K562 treated with DMSO at 1 percent for 48 hours (cell line): ENCODE data around the gene MAGEA6. TPM values are rescaled to one million over a fixed set of nuclear protein-coding genes. Genes with fewer than 3 reads are reported as not detected.

Source experiments
- total RNA-seq: library from RNA; unstranded; fragments of 300-600 nt; gene quantifications from 2 replicates; pipeline ENCODE4 v1.2.3, GENCODE V29; 2022; ENCODE audit warnings: low replicate concordance; ENCODE audit errors: extremely low read depth

Gene MAGEA6
- not detected in 2 replicates for total RNA-seq

GRCh38 chrX:152769549-152770289 lies at the start of gene MAGEA6:
Gene MAGEA6 (minus strand): TSS chrX:152769689. CDS start chrX:152767650, 2,039 bp downstream.

GRCh38 chrX:152758918-152759317 lies 10.6 kb downstream of the MAGEA6 start, which contains the start of gene CSAG3:
Gene CSAG3 (plus strand): TSS chrX:152759218.

GRCh38 chrX:152753686-152754650 lies 15.5 kb downstream of the MAGEA6 start, which contains the start of gene MAGEA2:
Gene MAGEA2 (minus strand): TSS chrX:152753842. CDS start chrX:152751363, 2,479 bp downstream.

GRCh38 chrX:152733261-152733975 lies 36.1 kb downstream of the MAGEA6 start, which contains the start of the genes CSAG1 and MAGEA12:
Gene CSAG1 (minus strand): TSS chrX:152733721. CDS start chrX:152732460, 1,261 bp downstream.
Gene MAGEA12 (plus strand): TSS chrX:152733757. CDS start chrX:152736162, 2,405 bp downstream.

Other genes starting within 250 kb of the MAGEA6 start
- not detected in 2 replicates for gene GABRQ, start 131.8 kb downstream of the MAGEA6 start, total RNA-seq
- gene MAGEA3, start 70.9 kb downstream of the MAGEA6 start, total RNA-seq, result not detected in 2 replicates
- not detected in 2 replicates for gene CSAG2, start 60.4 kb downstream of the MAGEA6 start, total RNA-seq
- gene MAGEA2B, start 55.1 kb downstream of the MAGEA6 start, total RNA-seq, result not detected in 2 replicates
- gene CSAG1, start 36.0 kb downstream of the MAGEA6 start, total RNA-seq, result not detected in 2 replicates
- gene MAGEA12, start 35.9 kb downstream of the MAGEA6 start, total RNA-seq, result not detected in 2 replicates
- not detected in 2 replicates for gene MAGEA2, start 15.8 kb downstream of the MAGEA6 start, total RNA-seq
- gene CSAG3, start 10.5 kb downstream of the MAGEA6 start, total RNA-seq, result not detected in 2 replicates
- not detected in 2 replicates for gene CETN2, start 61.1 kb upstream of the MAGEA6 start, total RNA-seq
- not detected in 2 replicates for gene NSDHL, start 61.4 kb upstream of the MAGEA6 start, total RNA-seq
- gene ZNF185, start 128.4 kb upstream of the MAGEA6 start, total RNA-seq, result not detected in 2 replicates
- gene PNMA5, start 224.4 kb upstream of the MAGEA6 start, total RNA-seq, result not detected in 2 replicates